ENCODE data around the gene GAREM2.

DNA sequence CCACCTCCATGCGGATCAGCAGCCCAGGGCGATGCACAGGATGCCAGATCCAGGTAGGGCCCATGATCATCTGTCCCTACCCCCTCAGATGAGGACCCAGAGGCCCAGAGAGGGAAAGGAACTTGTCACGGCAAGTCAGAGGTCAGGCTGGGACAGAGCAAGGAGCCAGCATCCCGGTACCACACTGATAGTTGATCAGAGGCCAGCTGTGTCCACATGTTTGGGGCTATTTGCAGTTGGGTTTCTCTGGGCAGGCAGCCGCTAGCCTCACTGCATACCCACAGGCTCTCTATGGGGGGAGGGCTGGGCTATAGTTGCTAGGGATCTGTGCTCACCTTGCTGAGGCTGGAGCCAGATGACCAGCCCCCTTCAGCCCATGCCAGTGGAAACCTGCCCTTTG, 9.6 kb downstream of the GAREM2 start:
- TF ChIP-seq POLR2A (IDR thresholded peaks at IDR 0.05) (no peak), CTCF (IDR thresholded peaks at IDR 0.05) (no peak), EP300 (IDR thresholded peaks at IDR 0.05) (no peak), POLR2AphosphoS5 (IDR thresholded peaks at IDR 0.05) (no peak)
